ENCODE results near the gene TMA7B. TPM values are rescaled to one million over a fixed set of nuclear protein-coding genes. Genes with fewer than 3 reads are reported as not detected.

Gene TMA7B
- total and polyA plus RNA-seq, 10 of the 15 experiments (the other 5 are each of a cell fraction or from before 2014, with no cell fraction given): 0.33 to 2.9 (median 1.8) TPM

DNA sequence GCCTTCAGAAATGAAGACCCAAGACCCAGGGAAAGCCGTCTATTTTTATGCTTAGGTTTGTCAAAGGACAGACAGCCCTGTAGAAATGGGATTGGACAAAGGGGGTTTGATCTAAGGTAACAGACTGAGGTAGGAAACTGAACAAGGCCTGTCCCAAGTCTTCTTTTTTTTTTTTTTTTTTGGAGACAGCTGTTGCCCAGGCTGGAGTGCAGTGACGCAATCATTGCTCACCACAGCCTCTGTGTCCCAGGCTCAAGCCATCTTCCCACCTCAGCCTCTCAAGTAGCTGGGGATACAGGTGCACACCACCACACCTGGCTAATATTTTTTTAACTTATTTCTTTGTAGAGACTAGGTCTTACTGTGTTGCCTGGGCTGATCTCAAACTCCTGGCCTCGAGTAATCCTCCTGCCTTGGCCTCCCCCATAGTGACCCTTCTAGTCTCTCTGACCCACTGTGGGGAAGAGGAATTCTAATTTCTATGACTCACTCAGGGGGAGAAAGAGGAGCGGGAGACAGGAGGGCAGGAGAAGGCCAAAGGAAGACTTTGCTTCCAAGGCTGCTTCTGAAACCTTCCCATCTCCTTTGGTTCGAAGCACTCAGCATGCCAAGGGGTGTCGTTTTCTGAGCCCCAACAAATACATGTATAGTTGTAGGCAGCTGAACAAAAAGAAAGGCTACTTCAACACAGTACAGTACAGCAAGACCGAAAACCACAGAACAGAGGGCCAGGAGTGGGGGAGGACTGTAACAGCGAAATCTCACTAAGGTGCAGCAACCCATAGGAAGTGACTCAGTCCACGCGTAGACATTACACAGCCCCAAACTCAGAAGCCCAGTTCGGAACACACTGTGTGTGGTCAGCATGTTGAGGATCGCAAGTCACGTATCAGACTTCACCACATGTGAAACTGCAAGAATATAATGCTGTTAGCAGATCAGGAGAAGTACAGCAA lies 872 bp downstream of the TMA7B start:
- peak; percentile 96 for DNase-seq (ENCODE audit: low read depth, low spot score)
- 0 out of 2 replicates have a peak, but pooled peaks cover 2% of the 10 kb centered on the region for H3K79me2 ChIP-seq (ENCODE audit: control insufficient read depth, insufficient read depth, low read length)
- peaks cover 38 to 41% of the 10 kb centered on the region in 2 experiments for H3K36me3 ChIP-seq (ENCODE audit: control insufficient read depth in 2 of 2, insufficient read depth in 2 of 2, low read length in 1 of 2)
- H3K27ac ChIP-seq (ENCODE audit: control insufficient read depth, insufficient read depth): peak overlapping the region; percentile 17
- intact Hi-C loops (cut with micrococcal nuclease; ENCODE audit: unreplicated experiment): loop anchor here (5.0 kb wide), 1 partner anchor 49 kb away; no protein-coding TSS in a partner anchor
- H2AFZ ChIP-seq (ENCODE audit: control insufficient read depth, low read depth, low read length): no peak overlapping the region
- peak; percentile 73 for FAIRE-seq
- in situ Hi-C loops (cut with MboI): no loop called here
- RAD21 ChIA-PET (ENCODE audit: unreplicated experiment): interaction anchor here (1.0 to 2.4 kb wide), 5 partner anchors 28 to 64 kb away, joined by 3 to 8 read pairs (median 3); no protein-coding TSS in a partner anchor
- TSS peak; percentile 15 for BruUV-seq (replicated peaks)
- H3K9me3 ChIP-seq (replicated peaks; ENCODE audit: control insufficient read depth, insufficient read depth, low read length): peaks cover 6% of the 10 kb centered on the region; the same call in 2 of the 3 replicates
- H4K20me1 ChIP-seq (ENCODE audit: control insufficient read depth, insufficient read depth): peaks cover 7% of the 10 kb centered on the region; the same call in 1 of the 2 replicates
- POLR2A ChIA-PET: interaction anchor here (0.6 kb wide), 1 partner anchor 128 kb away, joined by 3 read pairs; no protein-coding TSS in a partner anchor
- no peaks in the 10 kb centered on the region for H3K27me3 ChIP-seq (replicated peaks in 1 of 2; ENCODE audit: control insufficient read depth in 2 of 2, insufficient read depth in 2 of 2, low read length in 1 of 2)
- H3K4me1 ChIP-seq (ENCODE audit: control insufficient read depth, insufficient read depth, low read length): peaks cover 49% of the 10 kb centered on the region
- CTCF ChIA-PET: interaction anchor here (0.6 to 0.9 kb wide), 2 partner anchors 28 to 89 kb away, joined by 4 read pairs; no protein-coding TSS in a partner anchor
- H3K4me3 ChIP-seq: peak overlapping the region; percentile 33; the same call in 1 of the 2 replicates
- no peak overlapping the region for H3K9ac ChIP-seq (ENCODE audit: control insufficient read depth, insufficient read depth, low read length)
- peak overlapping the region; percentile 52 for H3K4me2 ChIP-seq (ENCODE audit: control insufficient read depth, insufficient read depth)
- SMC1A ChIA-PET (ENCODE audit: uncharacterized antibody, unreplicated experiment): interaction anchor here (0.6 to 1.9 kb wide), 5 partner anchors 28 to 101 kb away, joined by 3 to 7 read pairs (median 3); no protein-coding TSS in a partner anchor
- WGBS (ENCODE audit: insufficient coverage, insufficient replicate concordance, low lambda C conversion rate, missing lambda C conversion rate): 18% methylated on average over 13 of the region's 13 CpGs
- ATAC-seq: peak; percentile 94
- TF ChIP-seq, protein P1, sequence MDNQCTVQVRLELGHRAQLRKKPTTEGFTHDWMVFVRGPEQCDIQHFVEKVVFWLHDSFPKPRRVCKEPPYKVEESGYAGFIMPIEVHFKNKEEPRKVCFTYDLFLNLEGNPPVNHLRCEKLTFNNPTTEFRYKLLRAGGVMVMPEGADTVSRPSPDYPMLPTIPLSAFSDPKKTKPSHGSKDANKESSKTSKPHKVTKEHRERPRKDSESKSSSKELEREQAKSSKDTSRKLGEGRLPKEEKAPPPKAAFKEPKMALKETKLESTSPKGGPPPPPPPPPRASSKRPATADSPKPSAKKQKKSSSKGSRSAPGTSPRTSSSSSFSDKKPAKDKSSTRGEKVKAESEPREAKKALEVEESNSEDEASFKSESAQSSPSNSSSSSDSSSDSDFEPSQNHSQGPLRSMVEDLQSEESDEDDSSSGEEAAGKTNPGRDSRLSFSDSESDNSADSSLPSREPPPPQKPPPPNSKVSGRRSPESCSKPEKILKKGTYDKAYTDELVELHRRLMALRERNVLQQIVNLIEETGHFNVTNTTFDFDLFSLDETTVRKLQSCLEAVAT (IDR thresholded peaks at IDR 0.05): peak; percentile 82
- TF ChIP-seq, protein P2, sequence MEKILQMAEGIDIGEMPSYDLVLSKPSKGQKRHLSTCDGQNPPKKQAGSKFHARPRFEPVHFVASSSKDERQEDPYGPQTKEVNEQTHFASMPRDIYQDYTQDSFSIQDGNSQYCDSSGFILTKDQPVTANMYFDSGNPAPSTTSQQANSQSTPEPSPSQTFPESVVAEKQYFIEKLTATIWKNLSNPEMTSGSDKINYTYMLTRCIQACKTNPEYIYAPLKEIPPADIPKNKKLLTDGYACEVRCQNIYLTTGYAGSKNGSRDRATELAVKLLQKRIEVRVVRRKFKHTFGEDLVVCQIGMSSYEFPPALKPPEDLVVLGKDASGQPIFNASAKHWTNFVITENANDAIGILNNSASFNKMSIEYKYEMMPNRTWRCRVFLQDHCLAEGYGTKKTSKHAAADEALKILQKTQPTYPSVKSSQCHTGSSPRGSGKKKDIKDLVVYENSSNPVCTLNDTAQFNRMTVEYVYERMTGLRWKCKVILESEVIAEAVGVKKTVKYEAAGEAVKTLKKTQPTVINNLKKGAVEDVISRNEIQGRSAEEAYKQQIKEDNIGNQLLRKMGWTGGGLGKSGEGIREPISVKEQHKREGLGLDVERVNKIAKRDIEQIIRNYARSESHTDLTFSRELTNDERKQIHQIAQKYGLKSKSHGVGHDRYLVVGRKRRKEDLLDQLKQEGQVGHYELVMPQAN (conservative IDR thresholded peaks at IDR 0.05): no peak
- TF ChIP-seq ZZZ3 (IDR thresholded peaks at IDR 0.05; ENCODE audit: control insufficient read depth, insufficient read length, low read depth): no peak
- peak; percentile 63; the same call in 1 of the 2 replicates for TF ChIP-seq BACH1 (IDR thresholded peaks at IDR 0.05; ENCODE audit: borderline replicate concordance)
- no peak for TF ChIP-seq WRNIP1 (IDR thresholded peaks at IDR 0.05; ENCODE audit: borderline replicate concordance, low read depth, low read length)
- TF ChIP-seq PML (IDR thresholded peaks at IDR 0.05; ENCODE audit: low read length): peak; percentile 78
- TF ChIP-seq NBN (IDR thresholded peaks at IDR 0.05): peak; percentile 85
- TF ChIP-seq BCL11A (IDR thresholded peaks at IDR 0.05; ENCODE audit: low read depth, low read length): peak; percentile 85
- no peak for TF ChIP-seq RFX5 (IDR thresholded peaks at IDR 0.05; ENCODE audit: low read depth, low read length)
- TF ChIP-seq IKZF1 (conservative IDR thresholded peaks at IDR 0.05): peak; percentile 75
- TF ChIP-seq BHLHE40 (IDR thresholded peaks at IDR 0.05; ENCODE audit: borderline replicate concordance in 1 of 2, low read depth in 2 of 2, low read length in 1 of 2): peak; percentile 87 to 89
- TF ChIP-seq NFIC (IDR thresholded peaks at IDR 0.05; ENCODE audit: low read depth, low read length): peak; percentile 95
- TF ChIP-seq, protein P3, sequence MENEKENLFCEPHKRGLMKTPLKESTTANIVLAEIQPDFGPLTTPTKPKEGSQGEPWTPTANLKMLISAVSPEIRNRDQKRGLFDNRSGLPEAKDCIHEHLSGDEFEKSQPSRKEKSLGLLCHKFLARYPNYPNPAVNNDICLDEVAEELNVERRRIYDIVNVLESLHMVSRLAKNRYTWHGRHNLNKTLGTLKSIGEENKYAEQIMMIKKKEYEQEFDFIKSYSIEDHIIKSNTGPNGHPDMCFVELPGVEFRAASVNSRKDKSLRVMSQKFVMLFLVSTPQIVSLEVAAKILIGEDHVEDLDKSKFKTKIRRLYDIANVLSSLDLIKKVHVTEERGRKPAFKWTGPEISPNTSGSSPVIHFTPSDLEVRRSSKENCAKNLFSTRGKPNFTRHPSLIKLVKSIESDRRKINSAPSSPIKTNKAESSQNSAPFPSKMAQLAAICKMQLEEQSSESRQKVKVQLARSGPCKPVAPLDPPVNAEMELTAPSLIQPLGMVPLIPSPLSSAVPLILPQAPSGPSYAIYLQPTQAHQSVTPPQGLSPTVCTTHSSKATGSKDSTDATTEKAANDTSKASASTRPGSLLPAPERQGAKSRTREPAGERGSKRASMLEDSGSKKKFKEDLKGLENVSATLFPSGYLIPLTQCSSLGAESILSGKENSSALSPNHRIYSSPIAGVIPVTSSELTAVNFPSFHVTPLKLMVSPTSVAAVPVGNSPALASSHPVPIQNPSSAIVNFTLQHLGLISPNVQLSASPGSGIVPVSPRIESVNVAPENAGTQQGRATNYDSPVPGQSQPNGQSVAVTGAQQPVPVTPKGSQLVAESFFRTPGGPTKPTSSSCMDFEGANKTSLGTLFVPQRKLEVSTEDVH (IDR thresholded peaks at IDR 0.05; ENCODE audit: low read depth, partially characterized antibody): no peak
- TF ChIP-seq, protein P4, sequence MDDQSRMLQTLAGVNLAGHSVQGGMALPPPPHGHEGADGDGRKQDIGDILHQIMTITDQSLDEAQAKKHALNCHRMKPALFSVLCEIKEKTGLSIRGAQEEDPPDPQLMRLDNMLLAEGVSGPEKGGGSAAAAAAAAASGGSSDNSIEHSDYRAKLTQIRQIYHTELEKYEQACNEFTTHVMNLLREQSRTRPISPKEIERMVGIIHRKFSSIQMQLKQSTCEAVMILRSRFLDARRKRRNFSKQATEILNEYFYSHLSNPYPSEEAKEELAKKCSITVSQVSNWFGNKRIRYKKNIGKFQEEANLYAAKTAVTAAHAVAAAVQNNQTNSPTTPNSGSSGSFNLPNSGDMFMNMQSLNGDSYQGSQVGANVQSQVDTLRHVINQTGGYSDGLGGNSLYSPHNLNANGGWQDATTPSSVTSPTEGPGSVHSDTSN (IDR thresholded peaks at IDR 0.05; ENCODE audit: insufficient replicate concordance, low read depth, low read length): no peak

Measured in GM12878 (cell line).